Activated T-cell treated with anti-CD3 and anti-CD28 coated beads, Interleukin-2, amount 50 U/mL, for 24 hours (primary cell): ENCODE results near the gene CNDP2.
"Not testable (repeated sequence)": the region's sequence is repeated elsewhere in the genome, so short reads cannot be mapped to it uniquely, and the experiment has no call there.

Experiments used
- DNase-seq: peaks from one replicate; pipeline ENCODE4 v3.0.0-alpha.2; 2020
- H3K27ac Mint-ChIP-seq: 2 replicates; pipeline ENCODE4 v1.8.0; 2020; ENCODE audit warnings: mild to moderate bottlenecking, mixed read lengths
- H3K27me3 Mint-ChIP-seq: 2 replicates; pipeline ENCODE4 v1.8.0; 2020; ENCODE audit warnings: mixed read lengths
- H3K36me3 Mint-ChIP-seq: 2 replicates; pipeline ENCODE4 v1.8.0; 2020; ENCODE audit warnings: low read depth, mixed read lengths
- H3K4me1 Mint-ChIP-seq: 2 replicates; pipeline ENCODE4 v1.8.0; 2020; ENCODE audit warnings: low read depth, mixed read lengths
- H3K4me3 Mint-ChIP-seq: 2 replicates; pipeline ENCODE4 v1.8.0; 2020; ENCODE audit warnings: mild to moderate bottlenecking, moderate library complexity, mixed read lengths
- H3K9me3 Mint-ChIP-seq: 2 replicates; pipeline ENCODE4 v1.8.0; 2020; ENCODE audit warnings: mixed read lengths

Gene CNDP2

GRCh38 chr18:74500774-74501173, 4.6 kb downstream of the CNDP2 start:
- Mint-ChIP-seq H3K4me3 (peak overlapping the region; percentile 91), H3K36me3 (peaks cover 88% of the 10 kb centered on the region), H3K4me1 (peaks cover 58% of the 10 kb centered on the region), H3K27ac (peak overlapping the region; percentile 100)
- not testable (repeated sequence) for H3K27me3 Mint-ChIP-seq, DNase-seq, H3K9me3 Mint-ChIP-seq

GRCh38 chr18:74501386-74501785, 5.2 kb downstream of the CNDP2 start:
- no peak for DNase-seq
- peaks cover 56% of the 10 kb centered on the region for H3K4me1 Mint-ChIP-seq
- H3K4me3 Mint-ChIP-seq, result peak overlapping the region; percentile 91
- H3K27me3 Mint-ChIP-seq, result no peaks in the 10 kb centered on the region
- peaks cover 90% of the 10 kb centered on the region for H3K36me3 Mint-ChIP-seq
- H3K9me3 Mint-ChIP-seq, result no peaks in the 10 kb centered on the region
- peak overlapping the region; percentile 100 for H3K27ac Mint-ChIP-seq

GRCh38 chr18:74503137-74503536, 7.0 kb downstream of the CNDP2 start:
- H3K4me1 Mint-ChIP-seq, result peaks cover 44% of the 10 kb centered on the region
- no peak for DNase-seq
- H3K27ac Mint-ChIP-seq, result no peak overlapping the region
- H3K4me3 Mint-ChIP-seq, result no peak overlapping the region
- peaks cover 93% of the 10 kb centered on the region for H3K36me3 Mint-ChIP-seq
- H3K9me3 Mint-ChIP-seq, result no peaks in the 10 kb centered on the region
- no peaks in the 10 kb centered on the region for H3K27me3 Mint-ChIP-seq

- no peaks in the 10 kb centered on the region for H3K27me3 Mint-ChIP-seq
- H3K9me3 Mint-ChIP-seq, result no peaks in the 10 kb centered on the region
- H3K36me3 Mint-ChIP-seq, result peaks cover 96% of the 10 kb centered on the region
- H3K27ac Mint-ChIP-seq, result no peak overlapping the region
- H3K4me1 Mint-ChIP-seq, result peaks cover 19% of the 10 kb centered on the region
- no peak for DNase-seq
- H3K4me3 Mint-ChIP-seq, result no peak overlapping the region
Measured at GRCh38 chr18:74505776-74506175, 9.6 kb downstream of the CNDP2 start.

GRCh38 chr18:74506448-74507084, 10.4 kb downstream of the CNDP2 start:
- Mint-ChIP-seq H3K27me3 (no peaks in the 10 kb centered on the region), H3K4me1 (peaks cover 12% of the 10 kb centered on the region), H3K4me3 (no peak overlapping the region), H3K36me3 (peaks cover 96% of the 10 kb centered on the region), H3K27ac (no peak overlapping the region), H3K9me3 (no peaks in the 10 kb centered on the region)
- peak; percentile 7 for DNase-seq

- Mint-ChIP-seq H3K4me1 (peaks cover 9% of the 10 kb centered on the region), H3K9me3 (no peaks in the 10 kb centered on the region), H3K4me3 (no peak overlapping the region), H3K36me3 (peaks cover 96% of the 10 kb centered on the region), H3K27me3 (no peaks in the 10 kb centered on the region), H3K27ac (peak overlapping the region; percentile 57)
- peak; percentile 17 for DNase-seq
Measured at GRCh38 chr18:74507097-74507881, 11.1 kb downstream of the CNDP2 start.

GRCh38 chr18:74507927-74508326, 11.8 kb downstream of the CNDP2 start:
- Mint-ChIP-seq H3K4me3 (no peak overlapping the region), H3K9me3 (no peaks in the 10 kb centered on the region), H3K27ac (peak overlapping the region; percentile 57), H3K4me1 (peaks cover 4% of the 10 kb centered on the region), H3K36me3 (peaks cover 96% of the 10 kb centered on the region), H3K27me3 (no peaks in the 10 kb centered on the region)
- no peak for DNase-seq

GRCh38 chr18:74508366-74508765, 12.2 kb downstream of the CNDP2 start:
- Mint-ChIP-seq H3K4me3 (no peak overlapping the region), H3K27me3 (no peaks in the 10 kb centered on the region)

GRCh38 chr18:74508821-74509225, 12.7 kb downstream of the CNDP2 start:
- H3K27ac Mint-ChIP-seq, result no peak overlapping the region
- no peak overlapping the region for H3K4me3 Mint-ChIP-seq
- peaks cover 3% of the 10 kb centered on the region for H3K4me1 Mint-ChIP-seq
- peaks cover 96% of the 10 kb centered on the region for H3K36me3 Mint-ChIP-seq
- no peaks in the 10 kb centered on the region for H3K9me3 Mint-ChIP-seq
- no peaks in the 10 kb centered on the region for H3K27me3 Mint-ChIP-seq
- no peak for DNase-seq

More at GRCh38 chr18:74508366-74508765, 12.2 kb downstream of the CNDP2 start:
- Mint-ChIP-seq H3K27ac (no peak overlapping the region), H3K4me1 (peaks cover 3% of the 10 kb centered on the region), H3K36me3 (peaks cover 96% of the 10 kb centered on the region), H3K9me3 (no peaks in the 10 kb centered on the region)
- no peak for DNase-seq

GRCh38 chr18:74509856-74510769, 13.9 kb downstream of the CNDP2 start:
- Mint-ChIP-seq H3K4me1 (peaks cover 3% of the 10 kb centered on the region), H3K27me3 (no peaks in the 10 kb centered on the region), H3K36me3 (peaks cover 96% of the 10 kb centered on the region), H3K27ac (no peak overlapping the region), H3K4me3 (no peak overlapping the region), H3K9me3 (no peaks in the 10 kb centered on the region)
- no peak for DNase-seq

- H3K27me3 Mint-ChIP-seq, result no peaks in the 10 kb centered on the region
- DNase-seq, result no peak
- H3K27ac Mint-ChIP-seq, result no peak overlapping the region
- H3K9me3 Mint-ChIP-seq, result no peaks in the 10 kb centered on the region
- H3K4me3 Mint-ChIP-seq, result no peak overlapping the region
- H3K4me1 Mint-ChIP-seq, result peaks cover 3% of the 10 kb centered on the region
- peaks cover 97% of the 10 kb centered on the region for H3K36me3 Mint-ChIP-seq
Measured at GRCh38 chr18:74510770-74511095, 14.6 kb downstream of the CNDP2 start.

GRCh38 chr18:74511823-74512222, 15.7 kb downstream of the CNDP2 start:
- H3K4me3 Mint-ChIP-seq, result no peak overlapping the region
- H3K36me3 Mint-ChIP-seq, result peaks cover 99% of the 10 kb centered on the region
- DNase-seq, result peak; percentile 16

GRCh38 chr18:74512321-74513053, 16.3 kb downstream of the CNDP2 start:
- no peak overlapping the region for H3K27ac Mint-ChIP-seq
- no peaks in the 10 kb centered on the region for H3K4me1 Mint-ChIP-seq
- H3K36me3 Mint-ChIP-seq, result peaks cover 99% of the 10 kb centered on the region
- peak; percentile 8 for DNase-seq
- H3K27me3 Mint-ChIP-seq, result no peaks in the 10 kb centered on the region
- no peak overlapping the region for H3K4me3 Mint-ChIP-seq
- no peaks in the 10 kb centered on the region for H3K9me3 Mint-ChIP-seq

More at GRCh38 chr18:74511823-74512222, 15.7 kb downstream of the CNDP2 start:
- no peaks in the 10 kb centered on the region for H3K27me3 Mint-ChIP-seq
- no peaks in the 10 kb centered on the region for H3K9me3 Mint-ChIP-seq
- peaks cover under 1% of the 10 kb centered on the region for H3K4me1 Mint-ChIP-seq
- no peak overlapping the region for H3K27ac Mint-ChIP-seq
